ENCODE measurements around the gene CST3. TPM values are rescaled to one million over a fixed set of nuclear protein-coding genes. Genes with fewer than 3 reads are reported as not detected.

Gene CST3
- total and polyA plus RNA-seq, 2 of the 8 experiments (the other 6 are each of a cell fraction or from before 2014, with no cell fraction given) = 53.2 to 184 TPM

- TF ChIP-seq CHD7 (IDR thresholded peaks at IDR 0.05; ENCODE audit: insufficient replicate concordance, low read length) (no peak), JUND (IDR thresholded peaks at IDR 0.05; ENCODE audit: low read length) (no peak), CHD1 (IDR thresholded peaks at IDR 0.05; ENCODE audit: low read depth, low read length) (no peak), KDM5A (IDR thresholded peaks at IDR 0.05; ENCODE audit: low read length) (no peak), HDAC2 (IDR thresholded peaks at IDR 0.05; ENCODE audit: borderline replicate concordance in 1 of 2, low read depth in 2 of 2, low read length in 2 of 2) (no peak), SIRT6 (IDR thresholded peaks at IDR 0.05; ENCODE audit: low read length) (no peak), CBX8 (IDR thresholded peaks at IDR 0.05; ENCODE audit: borderline replicate concordance, low read depth, low read length) (no peak), ZNF274 (IDR thresholded peaks at IDR 0.05; ENCODE audit: borderline replicate concordance, extremely low read depth, low read length) (no peak), TBP (IDR thresholded peaks at IDR 0.05; ENCODE audit: low read depth, low read length) (no peak), ASH2L (IDR thresholded peaks at IDR 0.05; ENCODE audit: low read length) (no peak), YY1 (IDR thresholded peaks at IDR 0.05; ENCODE audit: low read depth, low read length) (no peak)
These were observed 24.6 kb upstream of the CST3 start (continued) for GRCh38 chr20:23662276-23662870.

Measured in H1 (cell line).